ENCODE data around the gene SERPINB6.
"Not testable (repeated sequence)": the region's sequence is repeated elsewhere in the genome, so short reads cannot be mapped to it uniquely, and the experiment has no call there.

SERPINB6 gene

GRCh38 chr6:2953098-2953497 is 18.3 kb downstream of the SERPINB6 start:
- DNase-seq, result no peak

DNA sequence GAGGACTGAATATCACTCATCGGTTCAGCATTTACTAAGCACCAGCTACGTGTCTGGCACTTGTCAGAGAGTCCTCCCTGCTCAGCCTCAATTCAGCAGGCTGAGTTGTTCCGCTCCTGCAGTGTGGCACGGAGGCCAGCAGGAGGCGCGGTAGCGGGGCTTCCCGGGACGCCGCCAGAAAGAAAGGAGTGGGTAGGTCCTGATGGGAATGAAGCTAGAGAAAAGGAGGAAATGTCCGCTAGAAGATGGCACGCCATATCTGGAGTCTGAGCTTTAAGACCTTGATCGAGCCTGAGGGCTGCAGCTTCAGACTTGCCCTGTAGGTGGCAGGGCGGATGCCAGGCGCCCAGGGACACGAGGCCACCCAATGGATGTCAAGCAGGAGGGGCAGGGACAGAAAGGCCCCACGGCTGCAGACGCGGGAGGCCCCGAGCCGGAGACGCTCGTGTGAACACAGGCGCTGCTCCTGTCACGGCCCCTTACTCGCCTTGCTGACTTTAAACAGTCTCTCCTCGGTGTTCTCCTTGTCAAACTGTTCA is 18.7 kb downstream of the SERPINB6 start:
- peak in 3 of 4 experiments; percentile 19 to 31 (median 25) for DNase-seq

DNA sequence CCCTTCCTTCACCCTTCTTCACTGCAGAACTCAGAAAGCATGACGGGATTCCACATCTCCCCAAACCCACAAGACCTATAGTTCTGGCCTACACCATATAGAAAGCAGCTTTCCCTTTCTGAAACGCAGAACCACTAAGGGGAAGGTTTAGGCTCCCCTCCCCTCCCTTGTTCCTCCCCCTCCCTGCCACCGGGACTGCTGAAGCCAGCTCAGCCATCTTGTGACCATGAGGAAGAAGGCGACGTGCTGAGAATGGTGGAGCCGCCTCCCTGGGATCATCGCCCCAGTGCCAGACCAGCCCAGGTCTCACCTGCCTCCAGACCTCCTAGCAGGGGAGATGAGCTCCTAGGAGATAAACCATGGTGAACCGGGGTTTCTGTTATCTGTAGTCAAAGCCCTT is 19.6 kb downstream of the SERPINB6 start:
- no peak for DNase-seq

- DNase-seq, result no peak
Observed at GRCh38 chr6:2950713-2951112, 20.7 kb downstream of the SERPINB6 start.

GRCh38 chr6:2949536-2950083 is 21.8 kb downstream of the SERPINB6 start:
- DNase-seq, result no peak

- no peak for DNase-seq
Observed at GRCh38 chr6:2949121-2949520, 22.2 kb downstream of the SERPINB6 start.

DNA sequence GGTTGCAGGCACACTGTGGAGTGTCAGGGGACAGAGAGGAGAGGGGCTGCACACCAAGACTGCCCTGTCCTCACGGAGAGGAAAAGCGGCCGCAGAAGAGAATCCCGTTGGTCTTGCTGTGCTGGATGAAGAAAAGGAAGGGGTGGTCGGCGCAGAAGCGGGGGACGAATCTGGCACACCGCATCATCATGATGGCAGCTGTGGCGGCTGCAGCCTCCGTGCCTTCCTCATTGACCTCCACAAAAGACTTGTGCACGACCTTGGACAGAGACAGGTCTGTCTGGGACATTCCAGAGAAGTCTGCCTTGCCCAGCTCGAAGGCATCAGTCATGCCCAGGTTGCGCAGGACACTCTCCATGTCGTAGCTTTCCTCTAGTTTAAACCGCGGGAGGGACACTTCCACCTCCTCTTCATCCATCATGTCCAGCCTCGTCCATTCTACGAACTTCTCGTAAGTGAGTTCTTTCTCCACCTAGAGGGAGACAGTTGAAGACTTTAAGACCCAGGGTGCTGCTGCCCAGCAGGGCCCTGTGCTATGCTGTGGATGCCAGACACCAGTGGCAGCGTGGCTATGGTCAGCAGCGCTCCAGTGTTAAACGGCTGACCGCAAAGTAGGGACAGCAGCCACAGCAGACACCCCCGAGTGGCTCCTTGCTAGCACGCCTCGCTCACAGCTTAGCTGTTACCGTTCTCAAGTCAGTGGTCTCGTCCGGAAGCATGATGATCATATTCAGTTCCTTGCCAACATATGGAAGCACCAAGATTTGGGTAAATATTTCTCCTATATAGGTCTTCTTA is 22.9 kb downstream of the SERPINB6 start:
- DNase-seq, result no peak

- DNase-seq, result no peak
Observed at GRCh38 chr6:2947445-2947844, 23.9 kb downstream of the SERPINB6 start.

DNA sequence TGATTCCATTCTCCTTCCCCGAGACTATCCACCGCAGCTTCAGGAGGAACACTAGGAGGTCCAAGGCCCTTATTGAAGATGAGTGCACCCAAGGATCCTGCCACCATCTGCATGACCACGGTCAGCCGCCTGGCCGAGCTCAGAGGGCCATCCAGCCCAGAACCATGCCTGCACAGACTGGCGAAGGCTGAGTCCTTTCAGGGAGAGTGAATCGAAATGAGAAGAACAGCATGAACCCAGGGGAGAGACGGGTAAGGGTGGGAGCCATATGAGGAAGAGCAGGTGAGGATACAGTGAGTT is 26.3 kb downstream of the SERPINB6 start:
- DNase-seq, result no peak

- no peak for DNase-seq
Observed at GRCh38 chr6:2944405-2945152, 26.8 kb downstream of the SERPINB6 start.

GRCh38 chr6:2943564-2943955 is 27.8 kb downstream of the SERPINB6 start:
- no peak for DNase-seq

DNA sequence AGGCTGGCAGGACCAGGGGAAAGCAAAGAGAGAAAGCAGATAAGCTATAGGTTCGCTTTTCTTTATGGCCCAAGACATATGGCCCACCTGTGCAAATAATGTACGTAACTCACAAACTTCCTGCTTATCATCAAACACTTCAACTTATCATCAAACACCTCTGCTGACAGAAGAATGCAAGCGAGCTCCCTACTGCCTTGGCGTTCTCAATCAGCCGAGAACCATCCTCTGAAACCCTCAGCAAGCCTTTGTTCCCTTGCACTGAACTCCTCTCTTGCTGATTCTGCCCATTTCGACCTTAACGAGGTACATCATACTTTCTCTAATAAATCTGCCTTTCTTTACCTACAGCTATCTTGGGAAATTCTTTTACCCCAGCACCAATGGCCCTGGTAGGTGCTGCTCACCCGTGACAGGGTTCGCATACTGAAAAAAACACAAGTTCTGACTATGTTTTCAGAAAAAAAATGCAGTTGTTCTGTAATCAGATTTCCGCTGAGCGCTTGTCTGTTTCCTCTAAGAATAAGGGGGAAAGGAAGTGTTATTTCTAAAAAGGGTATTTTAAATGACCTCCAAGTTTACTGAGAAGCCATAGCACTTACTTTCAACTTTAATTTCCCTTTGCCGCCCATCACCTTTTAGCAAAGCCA is 28.3 kb downstream of the SERPINB6 start:
- no peak for DNase-seq

DNA sequence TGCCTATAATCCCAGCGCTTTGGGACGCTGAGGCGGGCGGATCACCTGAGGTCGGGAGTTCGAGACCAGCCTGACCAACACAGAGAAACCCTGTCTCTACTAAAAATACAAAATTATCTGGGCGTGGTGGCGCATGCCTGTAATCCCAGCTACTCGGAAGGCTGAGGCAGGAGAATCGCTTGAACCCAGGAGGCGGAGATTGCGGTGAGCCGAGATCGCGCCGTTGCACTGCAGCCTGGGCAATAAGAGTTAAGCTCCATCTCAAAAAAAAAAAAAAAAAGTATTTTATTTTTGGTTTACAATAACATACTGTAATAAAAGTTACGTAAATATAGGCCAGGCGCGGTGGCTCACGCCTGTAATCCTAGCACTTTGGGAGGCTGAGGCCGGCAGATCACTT is 29.3 kb downstream of the SERPINB6 start:
- not testable (repeated sequence) for DNase-seq

DNA sequence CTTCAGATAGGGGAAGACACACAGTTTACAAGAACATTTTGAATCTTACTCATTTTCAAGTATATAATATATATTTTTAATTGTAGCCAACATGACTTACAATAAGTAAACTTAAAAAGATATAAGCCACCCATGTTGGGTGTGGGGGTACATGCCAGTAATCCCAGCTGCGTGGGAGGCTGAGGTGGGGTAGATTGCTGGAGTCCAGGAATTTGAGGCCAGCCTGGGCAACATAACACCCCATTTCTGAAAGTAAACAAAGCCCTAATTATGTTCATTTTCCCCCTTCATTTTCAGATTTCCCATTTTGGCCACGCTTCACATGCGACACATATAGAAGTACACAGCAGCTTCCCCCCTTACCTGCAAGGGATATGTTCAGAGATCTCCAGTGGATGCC is 30.5 kb downstream of the SERPINB6 start:
- no peak for DNase-seq

GRCh38 chr6:2940010-2940850 is 31.1 kb downstream of the SERPINB6 start:
- peak; percentile 21 to 56 (median 42) for DNase-seq

GRCh38 chr6:2939315-2940009 is 31.9 kb downstream of the SERPINB6 start:
- no peak for DNase-seq

- DNase-seq, result no peak
Observed at GRCh38 chr6:2938632-2939083, 32.7 kb downstream of the SERPINB6 start.

GRCh38 chr6:2938004-2938631 is 33.2 kb downstream of the SERPINB6 start:
- no peak for DNase-seq

- DNase-seq, result no peak
Observed at GRCh38 chr6:2937627-2938003, 33.8 kb downstream of the SERPINB6 start.

- no peak for DNase-seq
Observed at GRCh38 chr6:2935566-2936291, 35.6 kb downstream of the SERPINB6 start.

DNA sequence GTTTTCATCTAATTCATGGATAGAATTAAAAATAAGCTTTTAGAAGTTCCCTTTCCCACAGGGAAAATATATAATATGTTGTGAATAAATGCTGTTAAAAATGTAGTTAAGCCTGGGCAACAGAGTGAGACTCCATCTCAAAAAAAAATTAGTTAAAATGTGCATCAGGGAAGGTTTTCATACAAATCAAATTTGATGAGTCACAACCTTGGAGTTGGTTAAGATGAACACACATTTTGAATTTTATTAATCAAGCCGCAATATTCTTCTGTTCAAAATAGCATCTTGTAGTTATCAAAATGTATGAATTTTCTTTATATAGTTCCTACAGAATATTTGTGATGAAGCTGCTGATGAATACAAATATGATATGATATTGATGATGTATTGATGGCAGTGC is 37.3 kb downstream of the SERPINB6 start:
- DNase-seq, result no peak
